Astrocyte (in vitro differentiated cells and primary cell): ENCODE measurements around the gene OR52B2. TPM values are rescaled to one million over a fixed set of nuclear protein-coding genes. Genes with fewer than 3 reads are reported as not detected.

Source experiments
- DNase-seq: peaks from one replicate; pipeline ENCODE4 v3.0.0-alpha.2; 2010; ENCODE audit warnings: low read depth
- FAIRE-seq: peaks from 2 replicates; lab custom pipeline; 2011; peaks lifted over from hg19 to GRCh38; lab: Jason Lieb, UNC
- H2AFZ ChIP-seq: 2 replicates; pipeline ENCODE4 v1.6.0; 2012; ENCODE audit warnings: low read depth, low read length, inconsistent platforms
- H3K27ac ChIP-seq: 2 replicates; pipeline ENCODE4 v1.5.1; 2011; ENCODE audit warnings: low read depth, low read length, inconsistent platforms
- H3K27me3 ChIP-seq: 2 replicates; pipeline ENCODE4 v1.6.0; 2011; ENCODE audit warnings: low read length, inconsistent platforms; ENCODE audit not compliant: insufficient read depth
- H3K36me3 ChIP-seq: 2 replicates; pipeline ENCODE4 v1.5.1; 2011; ENCODE audit warnings: low read length, inconsistent platforms; ENCODE audit not compliant: insufficient read depth
- H3K4me1 ChIP-seq: 2 replicates; pipeline ENCODE4 v1.5.1; 2011; ENCODE audit warnings: low read length, inconsistent platforms; ENCODE audit not compliant: insufficient read depth
- H3K4me2 ChIP-seq: 2 replicates; pipeline ENCODE4 v1.6.0; 2012; ENCODE audit warnings: low read length, inconsistent platforms
- H3K4me3 ChIP-seq: 2 replicates; pipeline ENCODE4 v1.5.1; 2011; ENCODE audit warnings: low read depth, mild to moderate bottlenecking, low read length, inconsistent platforms; ENCODE audit not compliant: insufficient read depth
- H3K79me2 ChIP-seq: 2 replicates; pipeline ENCODE4 v1.6.0; 2012; ENCODE audit warnings: mild to moderate bottlenecking, low read length, inconsistent platforms; ENCODE audit not compliant: insufficient read depth
- H3K9ac ChIP-seq: 2 replicates; pipeline ENCODE4 v1.6.0; 2012; ENCODE audit warnings: mild to moderate bottlenecking, low read length, inconsistent platforms
- H3K9me3 ChIP-seq: 2 replicates; pipeline ENCODE4 v1.5.1; 2012; ENCODE audit warnings: low read depth, mild to moderate bottlenecking, low read length, inconsistent platforms; ENCODE audit not compliant: insufficient read depth
- H4K20me1 ChIP-seq: 2 replicates; pipeline ENCODE4 v1.6.0; 2012; ENCODE audit warnings: low read length, inconsistent platforms; ENCODE audit not compliant: insufficient read depth
- H3K27ac Mint-ChIP-seq: one replicate; pipeline ENCODE4 v1.8.0; 2021; ENCODE audit warnings: mild to moderate bottlenecking, mixed read lengths; ENCODE audit not compliant: unreplicated experiment
- H3K27me3 Mint-ChIP-seq: one replicate; pipeline ENCODE4 v1.8.0; 2021; ENCODE audit warnings: low read depth, mixed read lengths; ENCODE audit not compliant: unreplicated experiment
- H3K36me3 Mint-ChIP-seq: one replicate; pipeline ENCODE4 v1.8.0; 2021; ENCODE audit warnings: low read depth, mixed read lengths; ENCODE audit not compliant: unreplicated experiment
- H3K4me1 Mint-ChIP-seq: one replicate; pipeline ENCODE4 v1.8.0; 2021; ENCODE audit warnings: low read depth, mixed read lengths; ENCODE audit not compliant: unreplicated experiment
- H3K4me3 Mint-ChIP-seq: one replicate; pipeline ENCODE4 v1.8.0; 2021; ENCODE audit warnings: mild to moderate bottlenecking, moderate library complexity, mixed read lengths; ENCODE audit not compliant: unreplicated experiment
- H3K9me3 Mint-ChIP-seq: one replicate; pipeline ENCODE4 v1.8.0; 2021; ENCODE audit warnings: mild to moderate bottlenecking, mixed read lengths; ENCODE audit not compliant: unreplicated experiment
- CTCF ChIP-seq: IDR thresholded peaks from 2 replicates; pipeline ENCODE4 v1.5.1; 2011; ENCODE audit warnings: low read depth, mild to moderate bottlenecking, inconsistent platforms, low read length, moderate library complexity; ENCODE audit not compliant: insufficient read depth
- EZH2 ChIP-seq: IDR thresholded peaks from 2 replicates; pipeline ENCODE4 v1.6.1; 2012; ENCODE audit warnings: mild to moderate bottlenecking, low read length, inconsistent platforms; ENCODE audit not compliant: insufficient read depth
- total RNA-seq: library from RNA; stranded (reverse); gene quantifications from 2 replicates; pipeline ENCODE4 v1.2.1, GENCODE V29; 2021

The OR52B2 gene
- total RNA-seq, 1 donor from 2014 or later: not detected

GRCh38 chr11:6201481-6201880 is 31.4 kb upstream of the OR52B2 start:
- Mint-ChIP-seq H3K4me1 (peaks cover 30% of the 10 kb centered on the region), H3K9me3 (no peaks in the 10 kb centered on the region), H3K4me3 (no peak overlapping the region), H3K27ac (no peak overlapping the region), H3K27me3 (no peaks in the 10 kb centered on the region), H3K36me3 (peaks cover 8% of the 10 kb centered on the region)
- Histone ChIP-seq H3K4me2 (no peak overlapping the region), H3K27me3 (no peaks in the 10 kb centered on the region), H3K4me1 (no peaks in the 10 kb centered on the region), H3K27ac (no peak overlapping the region), H3K9me3 (no peaks in the 10 kb centered on the region), H4K20me1 (no peaks in the 10 kb centered on the region), H3K4me3 (no peak overlapping the region), H2AFZ (no peak overlapping the region), H3K79me2 (no peaks in the 10 kb centered on the region), H3K36me3 (no peaks in the 10 kb centered on the region), H3K9ac (no peak overlapping the region)
- FAIRE-seq (no peak), DNase-seq (peak; percentile 61)
- TF ChIP-seq CTCF (no peak), EZH2 (no peak)

GRCh38 chr11:6200975-6201374 is 30.8 kb upstream of the OR52B2 start:
- Histone ChIP-seq H3K9me3 (no peaks in the 10 kb centered on the region), H3K4me3 (no peak overlapping the region), H3K36me3 (no peaks in the 10 kb centered on the region), H3K4me1 (no peaks in the 10 kb centered on the region), H3K9ac (no peak overlapping the region), H4K20me1 (no peaks in the 10 kb centered on the region), H3K27ac (no peak overlapping the region), H2AFZ (no peak overlapping the region), H3K79me2 (no peaks in the 10 kb centered on the region), H3K4me2 (no peak overlapping the region), H3K27me3 (no peaks in the 10 kb centered on the region)
- H3K9me3 Mint-ChIP-seq: peaks cover 1% of the 10 kb centered on the region
- peak; percentile 28 for DNase-seq
- peaks cover 8% of the 10 kb centered on the region for H3K36me3 Mint-ChIP-seq
- H3K27me3 Mint-ChIP-seq: no peaks in the 10 kb centered on the region
- H3K27ac Mint-ChIP-seq: no peak overlapping the region
- TF ChIP-seq EZH2: no peak
- TF ChIP-seq CTCF: no peak
- FAIRE-seq: no peak
- H3K4me1 Mint-ChIP-seq: peaks cover 28% of the 10 kb centered on the region
- no peak overlapping the region for H3K4me3 Mint-ChIP-seq

GRCh38 chr11:6199174-6199810 is 29.2 kb upstream of the OR52B2 start, which contains the start of gene OR52W1:
TSS of gene OR52W1 (plus strand) at chr11:6199224. CDS start at chr11:6199224, 0 bp downstream.
- Histone ChIP-seq H3K4me3 (no peak within 1 kb of the TSS), H3K36me3 (no peaks in the 10 kb centered on the region), H3K79me2 (no peaks in the 10 kb centered on the region), H3K27ac (no peak within 1 kb of the TSS), H3K9me3 (no peaks in the 10 kb centered on the region), H2AFZ (no peak within 1 kb of the TSS), H4K20me1 (no peaks in the 10 kb centered on the region), H3K27me3 (no peaks in the 10 kb centered on the region), H3K4me2 (no peak within 1 kb of the TSS), H3K4me1 (no peaks in the 10 kb centered on the region), H3K9ac (no peak within 1 kb of the TSS)
- Mint-ChIP-seq H3K4me3 (no peak within 1 kb of the TSS), H3K36me3 (peaks cover 4% of the 10 kb centered on the region), H3K27ac (no peak within 1 kb of the TSS), H3K4me1 (peaks cover 25% of the 10 kb centered on the region), H3K9me3 (peaks cover 2% of the 10 kb centered on the region), H3K27me3 (peaks cover 3% of the 10 kb centered on the region)
- no peak for TF ChIP-seq EZH2
- TF ChIP-seq CTCF: no peak
- DNase-seq (no peak), FAIRE-seq (no peak)
